Endodermal cell (in vitro differentiated cells): ENCODE data around the gene BRF1. TPM values are rescaled to one million over a fixed set of nuclear protein-coding genes. Genes with fewer than 3 reads are reported as not detected.

Experiments used
- DNase-seq: peaks from one replicate; pipeline ENCODE4 v3.0.0-alpha.2; 2017
- H3K27ac ChIP-seq: 2 replicates; pipeline ENCODE4 v1.5.1; 2013; ENCODE audit warnings: mild to moderate bottlenecking, low read depth, low read length, moderate library complexity
- H3K27me3 ChIP-seq: 2 replicates; pipeline ENCODE4 v1.6.1; 2013; ENCODE audit warnings: mild to moderate bottlenecking, low read length, moderate library complexity; ENCODE audit not compliant: insufficient read depth, control insufficient read depth, poor library complexity, severe bottlenecking
- H3K36me3 ChIP-seq: 2 replicates; pipeline ENCODE4 v1.7.0; 2013; ENCODE audit warnings: mild to moderate bottlenecking, low read length, moderate library complexity; ENCODE audit not compliant: control insufficient read depth, insufficient read depth
- H3K4me1 ChIP-seq: one replicate; pipeline ENCODE4 v1.7.0; 2013; ENCODE audit warnings: low read length; ENCODE audit not compliant: control insufficient read depth, insufficient read depth
- H3K4me3 ChIP-seq: 2 replicates; pipeline ENCODE4 v1.5.1; 2013; ENCODE audit warnings: mild to moderate bottlenecking, low read length, moderate library complexity
- H3K9ac ChIP-seq: 2 replicates; pipeline ENCODE4 v1.6.1; 2013; ENCODE audit warnings: mild to moderate bottlenecking, low read length, moderate library complexity; ENCODE audit not compliant: poor library complexity, severe bottlenecking; ENCODE audit errors: extremely low read depth
- H3K9me3 ChIP-seq: 2 replicates; pipeline ENCODE4 v1.6.1; 2013; ENCODE audit warnings: mild to moderate bottlenecking, low read length, moderate library complexity; ENCODE audit not compliant: control insufficient read depth
- H3K27ac Mint-ChIP-seq: 2 replicates; pipeline ENCODE4 v1.8.0; 2020; ENCODE audit warnings: mixed read lengths
- H3K27me3 Mint-ChIP-seq: 2 replicates; pipeline ENCODE4 v1.8.0; 2021; ENCODE audit warnings: mild to moderate bottlenecking, mixed read lengths; ENCODE audit not compliant: insufficient read depth
- H3K36me3 Mint-ChIP-seq: 2 replicates; pipeline ENCODE4 v1.8.0; 2020; ENCODE audit warnings: low read depth, mixed read lengths
- H3K4me1 Mint-ChIP-seq: 2 replicates; pipeline ENCODE4 v1.8.0; 2020; ENCODE audit warnings: mixed read lengths
- H3K4me3 Mint-ChIP-seq: 2 replicates; pipeline ENCODE4 v1.8.0; 2020; ENCODE audit warnings: mild to moderate bottlenecking, moderate library complexity, mixed read lengths
- H3K9me3 Mint-ChIP-seq: 2 replicates; pipeline ENCODE4 v1.8.0; 2020; ENCODE audit warnings: mild to moderate bottlenecking, mixed read lengths
- WGBS, 2 experiments: methylation state at CpG; one replicate each; pipeline versions ENCODE4 v1.1.5 to v1.1.7; 2013; ENCODE audit warnings: missing lambda C conversion rate in 2 of 2, mixed read lengths in 1 of 2; ENCODE audit not compliant: insufficient coverage in 1 of 2, insufficient read length in 1 of 2; 5-methylcytosine and 5-hydroxymethylcytosine counted together
- total RNA-seq, 2 donors: library from RNA; stranded (reverse); fragmentation: NEBNext Ultra II Directional in 1 of 2; extraction: Animal tissue kit (Norgen Biotek cat#: 25700) in 1 of 2; gene quantifications; 2 replicates in 1 of 2; 3 replicates in 1 of 2; pipeline ENCODE4 v1.2.1, GENCODE V29; 2021
- TF ChIP-seq, protein P1 (sequence below): fragments of 200-600 bp; sonication (generic); conservative IDR thresholded peaks from 2 replicates; pipeline ENCODE4 v1.5.0; 2021; ENCODE audit warnings: antibody characterized with exemption, mild to moderate bottlenecking

BRF1 gene
- total RNA-seq, 2 donors from 2014 or later: 37.0 to 44.5 TPM

DNA sequence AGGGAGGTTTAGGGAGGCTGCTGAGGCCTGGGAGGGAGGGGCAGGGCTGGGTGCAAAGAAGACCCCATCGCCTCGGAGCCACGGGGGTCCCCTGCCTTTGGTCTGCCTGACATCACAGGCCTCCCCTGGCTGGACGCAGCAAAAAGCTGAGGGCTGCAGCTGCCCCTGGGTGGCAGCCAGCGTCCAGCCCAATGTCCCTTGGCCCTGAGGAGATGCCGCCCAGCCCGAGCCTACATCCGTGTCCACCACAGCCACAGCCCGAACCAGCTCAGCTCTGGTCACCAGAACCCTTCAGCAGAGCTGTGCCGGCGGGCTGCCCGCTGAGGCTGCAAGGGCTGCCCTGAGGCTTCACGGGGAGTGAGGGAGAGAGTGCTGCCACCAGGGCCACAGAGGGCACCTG is 121.6 kb downstream of the BRF1 start:
- Histone ChIP-seq H3K4me3 (no peak overlapping the region), H3K4me1 (no peaks in the 10 kb centered on the region), H3K36me3 (no peaks in the 10 kb centered on the region), H3K27me3 (peaks cover 12% of the 10 kb centered on the region), H3K9me3 (no peaks in the 10 kb centered on the region), H3K27ac (no peak overlapping the region), H3K9ac (no peak overlapping the region)
- no peaks in the 10 kb centered on the region for H3K9me3 Mint-ChIP-seq
- H3K4me1 Mint-ChIP-seq: no peaks in the 10 kb centered on the region
- TF ChIP-seq, protein P1, sequence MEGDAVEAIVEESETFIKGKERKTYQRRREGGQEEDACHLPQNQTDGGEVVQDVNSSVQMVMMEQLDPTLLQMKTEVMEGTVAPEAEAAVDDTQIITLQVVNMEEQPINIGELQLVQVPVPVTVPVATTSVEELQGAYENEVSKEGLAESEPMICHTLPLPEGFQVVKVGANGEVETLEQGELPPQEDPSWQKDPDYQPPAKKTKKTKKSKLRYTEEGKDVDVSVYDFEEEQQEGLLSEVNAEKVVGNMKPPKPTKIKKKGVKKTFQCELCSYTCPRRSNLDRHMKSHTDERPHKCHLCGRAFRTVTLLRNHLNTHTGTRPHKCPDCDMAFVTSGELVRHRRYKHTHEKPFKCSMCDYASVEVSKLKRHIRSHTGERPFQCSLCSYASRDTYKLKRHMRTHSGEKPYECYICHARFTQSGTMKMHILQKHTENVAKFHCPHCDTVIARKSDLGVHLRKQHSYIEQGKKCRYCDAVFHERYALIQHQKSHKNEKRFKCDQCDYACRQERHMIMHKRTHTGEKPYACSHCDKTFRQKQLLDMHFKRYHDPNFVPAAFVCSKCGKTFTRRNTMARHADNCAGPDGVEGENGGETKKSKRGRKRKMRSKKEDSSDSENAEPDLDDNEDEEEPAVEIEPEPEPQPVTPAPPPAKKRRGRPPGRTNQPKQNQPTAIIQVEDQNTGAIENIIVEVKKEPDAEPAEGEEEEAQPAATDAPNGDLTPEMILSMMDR: no peak
- WGBS, 2 experiments: 93 to 94% methylated on average over 9 to 13 of the region's 13 CpGs
- no peak overlapping the region for H3K4me3 Mint-ChIP-seq
- no peak overlapping the region for H3K27ac Mint-ChIP-seq
- no peaks in the 10 kb centered on the region for H3K36me3 Mint-ChIP-seq
- peaks cover 15% of the 10 kb centered on the region for H3K27me3 Mint-ChIP-seq
- DNase-seq: no peak

DNA sequence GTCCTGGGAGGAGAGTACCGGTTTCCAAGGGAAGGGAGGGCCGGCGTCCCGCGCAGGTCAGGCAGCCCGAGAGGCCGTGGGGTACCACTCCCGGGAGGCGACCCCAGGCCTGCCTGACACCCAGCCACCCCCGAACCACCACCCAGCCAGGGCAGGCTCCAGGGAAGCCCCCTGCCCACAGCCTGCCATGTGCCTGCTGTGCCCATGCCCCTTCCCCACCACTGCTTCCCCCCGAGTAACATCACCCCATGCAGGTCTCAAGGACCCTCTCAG is 122.0 kb downstream of the BRF1 start:
- 93 to 98% methylated on average over 8 to 11 of the region's 11 CpGs for WGBS, 2 experiments
- Mint-ChIP-seq H3K9me3 (no peaks in the 10 kb centered on the region), H3K27ac (no peak overlapping the region), H3K4me1 (no peaks in the 10 kb centered on the region), H3K27me3 (peaks cover 13% of the 10 kb centered on the region), H3K4me3 (no peak overlapping the region), H3K36me3 (no peaks in the 10 kb centered on the region)
- H3K9me3 ChIP-seq: no peaks in the 10 kb centered on the region
- no peak overlapping the region for H3K4me3 ChIP-seq
- peaks cover 12% of the 10 kb centered on the region for H3K27me3 ChIP-seq
- H3K9ac ChIP-seq: no peak overlapping the region
- no peaks in the 10 kb centered on the region for H3K4me1 ChIP-seq
- TF ChIP-seq, protein P1: no peak
- no peaks in the 10 kb centered on the region for H3K36me3 ChIP-seq
- DNase-seq: no peak
- H3K27ac ChIP-seq: no peak overlapping the region

DNA sequence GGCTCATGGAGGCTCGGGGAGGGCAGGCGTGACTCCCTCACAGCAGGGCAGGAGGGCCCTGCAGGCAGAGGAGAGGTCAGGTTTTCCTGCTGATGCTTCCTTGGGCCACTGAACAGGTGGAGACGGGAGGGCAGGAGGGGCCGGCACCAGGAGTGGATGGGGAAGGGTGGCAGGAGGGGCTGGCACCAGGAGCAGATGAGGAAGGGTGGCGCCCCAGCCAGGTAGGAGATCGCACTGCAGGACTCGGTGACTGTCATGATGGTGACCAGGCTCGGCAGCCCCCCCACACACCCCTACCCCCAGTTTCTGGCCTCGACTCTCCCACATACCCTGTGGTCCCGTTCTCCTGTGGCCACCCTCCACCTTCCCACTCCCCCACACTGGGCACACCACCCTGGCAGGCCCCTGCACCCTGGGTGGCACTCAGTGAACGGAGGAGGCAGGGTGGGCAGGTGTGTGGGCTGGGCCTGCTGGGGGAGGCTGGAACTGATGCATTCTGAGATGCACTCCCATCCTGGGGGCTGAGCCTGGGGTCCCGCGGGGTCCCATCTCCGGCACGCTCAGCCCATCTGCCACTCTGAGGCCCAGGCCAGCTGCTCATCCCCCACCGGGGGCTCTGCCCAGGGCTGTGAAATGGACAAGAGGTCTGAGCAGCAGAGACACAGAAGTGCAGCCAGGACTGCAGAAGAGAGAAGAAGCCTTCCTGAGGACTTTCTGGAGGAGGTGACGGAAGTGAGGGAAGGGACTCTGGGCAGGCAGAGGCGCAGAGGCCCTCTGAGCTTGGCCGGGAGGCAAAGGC is 122.5 kb downstream of the BRF1 start:
- TF ChIP-seq, protein P1: no peak
- peaks cover 9% of the 10 kb centered on the region for H3K27me3 Mint-ChIP-seq
- Histone ChIP-seq H3K27me3 (peaks cover 12% of the 10 kb centered on the region), H3K9me3 (no peaks in the 10 kb centered on the region), H3K27ac (no peak overlapping the region), H3K4me1 (no peaks in the 10 kb centered on the region), H3K9ac (no peak overlapping the region), H3K4me3 (no peak overlapping the region), H3K36me3 (no peaks in the 10 kb centered on the region)
- no peak for DNase-seq
- H3K27ac Mint-ChIP-seq: no peak overlapping the region
- no peaks in the 10 kb centered on the region for H3K36me3 Mint-ChIP-seq
- H3K4me3 Mint-ChIP-seq: no peak overlapping the region
- H3K4me1 Mint-ChIP-seq: no peaks in the 10 kb centered on the region
- no peaks in the 10 kb centered on the region for H3K9me3 Mint-ChIP-seq
- WGBS, 2 experiments: 89 to 90% methylated on average over 12 to 19 of the region's 19 CpGs
